Smooth muscle cell (in vitro differentiated cells): ENCODE data around the gene CARD11. TPM values are rescaled to one million over a fixed set of nuclear protein-coding genes. Genes with fewer than 3 reads are reported as not detected.

Experiments used
- DNase-seq: peaks from one replicate; lab custom pipeline; 2025; ENCODE audit not compliant: unreplicated experiment; lab: John Stamatoyannopoulos, UW
- H2AFZ ChIP-seq: fragments of 200-600 bp; sonication (generic); 2 replicates; pipeline ENCODE4 v1.6.0; 2016; ENCODE audit warnings: antibody characterized with exemption, low read depth, mild to moderate bottlenecking
- H3F3A ChIP-seq: fragments of 200-600 bp; sonication (generic); 2 replicates; pipeline ENCODE4 v1.6.0; 2017; ENCODE audit warnings: antibody characterized with exemption, low read depth
- H3K27ac ChIP-seq: fragments of 200-600 bp; sonication (generic); 2 replicates; pipeline ENCODE4 v1.5.1; 2016; ENCODE audit warnings: low read depth, mild to moderate bottlenecking
- H3K27me3 ChIP-seq: fragments of 200-600 bp; sonication (generic); 2 replicates; pipeline ENCODE4 v1.6.1; 2016; ENCODE audit warnings: low read depth, mild to moderate bottlenecking
- H3K36me3 ChIP-seq: fragments of 200-600 bp; sonication (generic); 2 replicates; pipeline ENCODE4 v1.5.1; 2016; ENCODE audit warnings: low read depth
- H3K4me1 ChIP-seq: fragments of 200-600 bp; sonication (generic); 2 replicates; pipeline ENCODE4 v1.5.1; 2016; ENCODE audit warnings: low read depth
- H3K4me2 ChIP-seq: fragments of 200-600 bp; sonication (generic); 2 replicates; pipeline ENCODE4 v1.6.0; 2016; ENCODE audit warnings: mild to moderate bottlenecking
- H3K4me3 ChIP-seq: fragments of 200-600 bp; sonication (generic); 2 replicates; pipeline ENCODE4 v1.5.1; 2016; ENCODE audit warnings: mild to moderate bottlenecking
- H3K79me2 ChIP-seq: fragments of 200-600 bp; sonication (generic); 2 replicates; pipeline ENCODE4 v1.6.0; 2016; ENCODE audit warnings: low read depth, mild to moderate bottlenecking
- H3K9ac ChIP-seq: fragments of 200-600 bp; sonication (generic); 2 replicates; pipeline ENCODE4 v1.6.0; 2016; ENCODE audit warnings: low read depth
- H3K9me3 ChIP-seq: fragments of 200-600 bp; sonication (generic); replicated peaks from 2 replicates; pipeline ENCODE4 v1.5.1; 2016; ENCODE audit warnings: low read depth
- H4K20me1 ChIP-seq: fragments of 200-600 bp; sonication (generic); 2 replicates; pipeline ENCODE4 v1.6.0; 2016; ENCODE audit warnings: low read depth
- WGBS: methylation state at CpG from one replicate; pipeline ENCODE4 v1.1.7; 2016; ENCODE audit warnings: low lambda C conversion rate; 5-methylcytosine and 5-hydroxymethylcytosine counted together
- polyA plus RNA-seq: library from polyadenylated mRNA; unstranded; fragments of >200 nt; fragmentation: Nextera tagmentation; extraction: Ambion mirVana; gene quantifications from 2 replicates; pipeline ENCODE4 v1.2.1, GENCODE V29; 2016
- total RNA-seq: library from RNA; depleted of rRNA; stranded (reverse); fragments of >200 nt; gene quantifications from 2 replicates; pipeline ENCODE4 v1.2.3, GENCODE V29; 2014
- TF ChIP-seq, protein P1 (sequence below): fragments of 200-600 bp; sonication (generic); IDR thresholded peaks from 2 replicates; pipeline ENCODE4 v1.5.1; 2017; ENCODE audit warnings: borderline replicate concordance, mild to moderate bottlenecking, antibody characterized with exemption; ENCODE audit not compliant: insufficient read depth, poor library complexity, severe bottlenecking

The CARD11 gene
- total and polyA plus RNA-seq, 2 experiments from 2014 or later = 1.3 to 2.4 TPM

DNA sequence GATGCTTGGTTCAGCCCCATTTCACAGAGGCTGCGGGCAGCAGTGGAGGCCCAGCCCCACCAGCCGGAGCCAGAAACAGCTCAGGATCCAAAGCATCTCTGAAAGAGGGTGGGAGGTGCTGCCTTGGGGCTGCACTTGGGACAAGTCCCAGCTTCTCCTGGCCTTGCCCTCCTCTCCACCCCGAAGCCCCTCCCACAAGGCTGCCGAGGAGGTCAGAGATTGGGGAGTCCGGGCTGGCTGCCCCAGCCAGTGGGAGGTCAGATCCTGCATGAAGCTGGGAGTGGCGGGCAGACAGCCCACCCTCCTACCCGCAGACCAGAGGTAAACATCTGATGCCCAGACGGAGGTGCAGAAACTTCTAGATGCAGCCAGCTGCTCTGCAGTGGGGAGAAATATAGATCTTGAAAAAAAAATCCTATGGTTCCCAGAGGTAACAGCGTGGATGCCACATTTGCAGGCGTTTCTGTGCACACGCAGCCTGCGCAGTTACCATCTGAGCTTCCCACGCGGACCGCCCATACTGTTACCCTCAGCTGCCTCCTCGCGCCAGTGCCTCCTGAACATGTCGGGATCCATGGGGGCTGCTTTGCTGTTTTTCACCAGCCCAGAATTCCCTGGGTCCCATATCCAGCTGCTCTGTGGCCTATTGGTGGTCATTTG is 162.7 kb downstream of the CARD11 start:
- Histone ChIP-seq H3K27me3 (no peaks in the 10 kb centered on the region), H2AFZ (no peak overlapping the region), H3K9ac (no peak overlapping the region), H4K20me1 (no peaks in the 10 kb centered on the region), H3K36me3 (no peaks in the 10 kb centered on the region), H3K9me3 (no peaks in the 10 kb centered on the region), H3K4me2 (no peak overlapping the region), H3K79me2 (no peaks in the 10 kb centered on the region), H3F3A (no peaks in the 10 kb centered on the region), H3K27ac (no peak overlapping the region), H3K4me3 (no peak overlapping the region), H3K4me1 (no peaks in the 10 kb centered on the region)
- TF ChIP-seq, protein P1, sequence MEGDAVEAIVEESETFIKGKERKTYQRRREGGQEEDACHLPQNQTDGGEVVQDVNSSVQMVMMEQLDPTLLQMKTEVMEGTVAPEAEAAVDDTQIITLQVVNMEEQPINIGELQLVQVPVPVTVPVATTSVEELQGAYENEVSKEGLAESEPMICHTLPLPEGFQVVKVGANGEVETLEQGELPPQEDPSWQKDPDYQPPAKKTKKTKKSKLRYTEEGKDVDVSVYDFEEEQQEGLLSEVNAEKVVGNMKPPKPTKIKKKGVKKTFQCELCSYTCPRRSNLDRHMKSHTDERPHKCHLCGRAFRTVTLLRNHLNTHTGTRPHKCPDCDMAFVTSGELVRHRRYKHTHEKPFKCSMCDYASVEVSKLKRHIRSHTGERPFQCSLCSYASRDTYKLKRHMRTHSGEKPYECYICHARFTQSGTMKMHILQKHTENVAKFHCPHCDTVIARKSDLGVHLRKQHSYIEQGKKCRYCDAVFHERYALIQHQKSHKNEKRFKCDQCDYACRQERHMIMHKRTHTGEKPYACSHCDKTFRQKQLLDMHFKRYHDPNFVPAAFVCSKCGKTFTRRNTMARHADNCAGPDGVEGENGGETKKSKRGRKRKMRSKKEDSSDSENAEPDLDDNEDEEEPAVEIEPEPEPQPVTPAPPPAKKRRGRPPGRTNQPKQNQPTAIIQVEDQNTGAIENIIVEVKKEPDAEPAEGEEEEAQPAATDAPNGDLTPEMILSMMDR = no peak
- DNase-seq = no peak
- 84% methylated on average over 16 of the region's 18 CpGs for WGBS

DNA sequence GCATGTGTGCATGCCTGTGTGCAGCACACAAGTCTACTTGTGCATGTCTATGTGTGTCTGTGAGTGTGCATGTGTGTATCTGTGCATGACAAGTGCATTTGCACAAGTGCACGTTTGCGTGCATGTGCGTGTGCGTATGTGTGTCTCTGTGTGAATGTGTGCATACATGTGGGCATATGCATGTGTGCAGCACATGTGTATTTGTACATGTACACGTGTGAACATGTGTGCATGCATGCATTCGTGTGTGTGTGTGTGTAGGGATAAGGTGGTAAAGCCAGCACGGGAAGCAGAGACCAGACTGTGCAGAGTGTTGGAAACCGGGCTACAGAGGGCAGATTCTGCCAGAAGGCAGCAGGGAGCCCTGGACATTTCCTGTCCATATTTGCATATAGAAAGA is 163.6 kb downstream of the CARD11 start:
- H3K9me3 ChIP-seq = no peaks in the 10 kb centered on the region
- no peaks in the 10 kb centered on the region for H3K4me1 ChIP-seq
- no peak for DNase-seq
- no peak overlapping the region for H2AFZ ChIP-seq
- no peak overlapping the region for H3K4me3 ChIP-seq
- no peak overlapping the region for H3K9ac ChIP-seq
- TF ChIP-seq, protein P1 = no peak
- no peak overlapping the region for H3K4me2 ChIP-seq
- H4K20me1 ChIP-seq = no peaks in the 10 kb centered on the region
- H3F3A ChIP-seq = peaks cover 1% of the 10 kb centered on the region
- no peaks in the 10 kb centered on the region for H3K79me2 ChIP-seq
- 88% methylated on average over 8 of the region's 8 CpGs for WGBS
- H3K36me3 ChIP-seq = no peaks in the 10 kb centered on the region
- H3K27me3 ChIP-seq = no peaks in the 10 kb centered on the region
- no peak overlapping the region for H3K27ac ChIP-seq

DNA sequence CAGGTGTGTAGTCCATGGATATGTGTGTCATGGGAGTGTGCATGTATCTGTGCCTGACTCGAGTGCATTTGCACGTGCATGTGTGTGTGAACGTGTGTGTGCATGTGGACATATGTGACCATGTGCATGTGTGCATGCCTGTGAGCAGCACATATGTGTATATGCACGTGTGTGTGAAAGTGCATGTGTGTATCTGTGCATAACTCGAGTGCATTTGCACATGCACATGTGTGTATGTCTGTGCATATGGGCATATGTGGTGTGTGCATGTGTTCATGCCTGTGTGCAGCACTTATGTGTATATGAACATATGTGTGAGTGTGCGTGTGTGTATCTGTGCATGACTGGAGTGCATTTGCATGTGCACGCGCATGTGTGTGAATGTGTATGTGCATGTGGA is 164.3 kb downstream of the CARD11 start:
- Histone ChIP-seq H4K20me1 (no peaks in the 10 kb centered on the region), H3K27me3 (no peaks in the 10 kb centered on the region), H3K4me1 (no peaks in the 10 kb centered on the region), H3K27ac (no peak overlapping the region), H3K9me3 (no peaks in the 10 kb centered on the region), H3K9ac (no peak overlapping the region), H3K4me2 (no peak overlapping the region), H3K4me3 (no peak overlapping the region), H3K36me3 (no peaks in the 10 kb centered on the region), H3F3A (peaks cover 8% of the 10 kb centered on the region), H2AFZ (no peak overlapping the region), H3K79me2 (no peaks in the 10 kb centered on the region)
- WGBS = 94% methylated on average over 8 of the region's 8 CpGs
- DNase-seq = no peak
- TF ChIP-seq, protein P1 = no peak

DNA sequence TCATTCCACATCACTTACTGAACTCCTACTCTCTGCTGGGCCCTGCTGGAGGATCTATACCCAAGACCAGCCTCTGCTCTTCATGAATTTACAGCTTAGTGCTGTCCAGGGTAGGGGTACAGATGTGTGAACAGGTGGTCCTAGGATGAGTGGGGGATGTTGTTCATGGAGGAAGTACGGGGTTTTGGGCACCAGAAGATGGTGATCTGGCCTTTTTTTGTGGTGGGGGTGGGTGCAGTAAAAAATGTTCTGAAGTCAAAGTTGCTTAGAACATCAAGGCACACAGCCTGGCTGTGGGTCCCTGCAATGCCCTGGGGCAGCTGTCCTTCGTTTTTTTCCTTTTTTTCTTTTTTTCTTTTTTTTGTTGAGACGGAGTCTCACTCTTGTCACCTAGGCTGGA is 165.4 kb downstream of the CARD11 start:
- H3K79me2 ChIP-seq = no peaks in the 10 kb centered on the region
- H3K4me1 ChIP-seq = no peaks in the 10 kb centered on the region
- no peaks in the 10 kb centered on the region for H3K9me3 ChIP-seq
- H3K27ac ChIP-seq = no peak overlapping the region
- H3K36me3 ChIP-seq = no peaks in the 10 kb centered on the region
- DNase-seq = no peak
- no peak overlapping the region for H3K9ac ChIP-seq
- TF ChIP-seq, protein P1 = no peak
- H3K27me3 ChIP-seq = no peaks in the 10 kb centered on the region
- H2AFZ ChIP-seq = no peak overlapping the region
- WGBS = 68% methylated on average over 3 of the region's 3 CpGs
- H4K20me1 ChIP-seq = no peaks in the 10 kb centered on the region
- no peak overlapping the region for H3K4me2 ChIP-seq
- H3F3A ChIP-seq = peaks cover 11% of the 10 kb centered on the region
- H3K4me3 ChIP-seq = no peak overlapping the region
